Measurements from ENCODE around the gene METTL3. TPM values are rescaled to one million over a fixed set of nuclear protein-coding genes. Genes with fewer than 3 reads are reported as not detected.

METTL3 gene
- total RNA-seq, 1 experiment from 2014 or later: 42.2 TPM

- Mint-ChIP-seq H3K4me3 (ENCODE audit: low read depth, unreplicated experiment) (no peak overlapping the region), H3K9me3 (ENCODE audit: low read depth, unreplicated experiment) (no peaks in the 10 kb centered on the region), H3K36me3 (ENCODE audit: insufficient read depth, unreplicated experiment) (peaks cover 46% of the 10 kb centered on the region), H3K4me1 (ENCODE audit: low read depth, unreplicated experiment) (peaks cover 21% of the 10 kb centered on the region), H3K27ac (ENCODE audit: unreplicated experiment) (no peak overlapping the region), H3K27me3 (ENCODE audit: unreplicated experiment) (no peaks in the 10 kb centered on the region)
- intact Hi-C loops (cut with micrococcal nuclease; ENCODE audit: unreplicated experiment): no loop called here
- DNase-seq: no peak
- CTCF ChIA-PET: no interaction called here
- BruUV-seq (replicated peaks): no TSS peak
- TF ChIP-seq CTCF (IDR thresholded peaks at IDR 0.05; ENCODE audit: unreplicated experiment): no peak
Observed at GRCh38 chr14:21506557-21506956, 4.6 kb downstream of the METTL3 start.

- Mint-ChIP-seq H3K27me3 (ENCODE audit: unreplicated experiment) (no peaks in the 10 kb centered on the region), H3K4me3 (ENCODE audit: low read depth, unreplicated experiment) (no peak overlapping the region), H3K36me3 (ENCODE audit: insufficient read depth, unreplicated experiment) (peaks cover 42% of the 10 kb centered on the region), H3K9me3 (ENCODE audit: low read depth, unreplicated experiment) (no peaks in the 10 kb centered on the region), H3K27ac (ENCODE audit: unreplicated experiment) (no peak overlapping the region), H3K4me1 (ENCODE audit: low read depth, unreplicated experiment) (peaks cover 18% of the 10 kb centered on the region)
- TF ChIP-seq CTCF (IDR thresholded peaks at IDR 0.05; ENCODE audit: unreplicated experiment): no peak
- no peak for DNase-seq
- BruUV-seq (replicated peaks): no TSS peak
- CTCF ChIA-PET: no interaction called here
- intact Hi-C loops (cut with micrococcal nuclease; ENCODE audit: unreplicated experiment): no loop called here
Observed at GRCh38 chr14:21505012-21505553, 6.1 kb downstream of the METTL3 start.

- no peaks in the 10 kb centered on the region for H3K27me3 Mint-ChIP-seq (ENCODE audit: unreplicated experiment)
- intact Hi-C loops (cut with micrococcal nuclease; ENCODE audit: unreplicated experiment): no loop called here
- H3K4me1 Mint-ChIP-seq (ENCODE audit: low read depth, unreplicated experiment): peaks cover 1% of the 10 kb centered on the region
- CTCF ChIA-PET: no interaction called here
- no peaks in the 10 kb centered on the region for H3K9me3 Mint-ChIP-seq (ENCODE audit: low read depth, unreplicated experiment)
- no peak for DNase-seq
- H3K27ac Mint-ChIP-seq (ENCODE audit: unreplicated experiment): no peak overlapping the region
- H3K36me3 Mint-ChIP-seq (ENCODE audit: insufficient read depth, unreplicated experiment): peaks cover 36% of the 10 kb centered on the region
- no peak for TF ChIP-seq CTCF (IDR thresholded peaks at IDR 0.05; ENCODE audit: unreplicated experiment)
- H3K4me3 Mint-ChIP-seq (ENCODE audit: low read depth, unreplicated experiment): no peak overlapping the region
- no TSS peak for BruUV-seq (replicated peaks)
Observed at GRCh38 chr14:21503376-21503775, 7.8 kb downstream of the METTL3 start.

GRCh38 chr14:21501568-21501967 is 9.6 kb downstream of the METTL3 start:
- H3K36me3 Mint-ChIP-seq (ENCODE audit: insufficient read depth, unreplicated experiment): peaks cover 41% of the 10 kb centered on the region
- H3K27ac Mint-ChIP-seq (ENCODE audit: unreplicated experiment): no peak overlapping the region
- no TSS peak for BruUV-seq (replicated peaks)
- intact Hi-C loops (cut with micrococcal nuclease; ENCODE audit: unreplicated experiment): no loop called here
- CTCF ChIA-PET: interaction anchor here (0.5 kb wide), 1 partner anchor 53 kb away, joined by 4 read pairs; no protein-coding TSS in a partner anchor
- TF ChIP-seq CTCF (IDR thresholded peaks at IDR 0.05; ENCODE audit: unreplicated experiment): no peak
- no peaks in the 10 kb centered on the region for H3K9me3 Mint-ChIP-seq (ENCODE audit: low read depth, unreplicated experiment)
- DNase-seq: no peak
- no peaks in the 10 kb centered on the region for H3K27me3 Mint-ChIP-seq (ENCODE audit: unreplicated experiment)
- no peaks in the 10 kb centered on the region for H3K4me1 Mint-ChIP-seq (ENCODE audit: low read depth, unreplicated experiment)
- no peak overlapping the region for H3K4me3 Mint-ChIP-seq (ENCODE audit: low read depth, unreplicated experiment)

Data from Calu3 (cell line).